Islet precursor cell (in vitro differentiated cells): ENCODE results near the gene SNRPA.
A peak's percentile ranks its signal among the peaks of the same experiment; 100 is the strongest.
"Not testable (repeated sequence)": the region's sequence is repeated elsewhere in the genome, so short reads cannot be mapped to it uniquely, and the experiment has no call there.

Experiments
- DNase-seq: peaks from one replicate; pipeline ENCODE4 v3.0.0-alpha.2; 2018

The SNRPA gene

DNA sequence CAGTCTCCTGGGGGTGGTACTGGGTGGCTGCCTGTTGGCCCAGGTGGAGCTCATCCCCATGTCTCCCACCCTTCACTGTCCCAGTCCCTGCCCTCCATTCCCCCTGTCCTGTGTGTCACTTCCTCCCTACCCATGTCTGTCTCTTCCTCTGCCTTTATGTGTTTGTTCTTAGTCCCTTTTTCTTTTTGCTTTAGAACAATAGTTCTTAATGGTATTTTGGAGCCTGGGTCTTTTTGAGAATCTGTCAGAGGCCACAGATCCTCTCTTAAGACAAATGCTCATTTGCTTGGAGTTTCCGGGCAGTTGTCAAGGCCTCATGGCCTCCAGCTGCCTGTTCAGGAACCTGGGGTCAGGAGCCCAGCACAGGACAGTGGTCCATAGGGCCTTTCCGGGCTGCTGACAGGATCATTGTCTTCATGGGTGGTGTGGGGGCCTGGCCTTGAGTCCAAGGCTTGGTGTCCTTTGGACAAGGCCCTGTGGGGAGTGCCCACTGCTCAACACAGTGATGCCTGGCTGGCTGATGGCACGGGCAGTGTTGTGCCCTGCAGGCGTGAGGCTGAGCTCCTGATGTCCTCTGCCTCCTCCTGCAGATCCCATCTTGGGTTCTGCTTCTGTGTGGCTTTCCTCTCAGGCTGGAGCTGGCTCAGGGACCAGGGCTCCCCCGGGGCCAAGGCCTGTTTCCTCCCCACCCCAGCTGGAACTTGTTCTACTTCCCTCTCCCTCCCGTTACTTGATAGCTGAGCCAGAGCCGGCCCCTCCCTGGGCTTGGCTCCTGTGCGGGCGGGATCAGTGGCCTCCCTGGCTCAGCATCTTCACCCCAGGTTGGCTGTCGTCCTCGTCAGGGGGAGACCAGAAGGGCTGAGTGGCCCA, 51.5 kb downstream of the SNRPA start:
- no peak for DNase-seq

- DNase-seq = no peak
These were observed 52.3 kb downstream of the SNRPA start for GRCh38 chr19:40803170-40803856.

DNA sequence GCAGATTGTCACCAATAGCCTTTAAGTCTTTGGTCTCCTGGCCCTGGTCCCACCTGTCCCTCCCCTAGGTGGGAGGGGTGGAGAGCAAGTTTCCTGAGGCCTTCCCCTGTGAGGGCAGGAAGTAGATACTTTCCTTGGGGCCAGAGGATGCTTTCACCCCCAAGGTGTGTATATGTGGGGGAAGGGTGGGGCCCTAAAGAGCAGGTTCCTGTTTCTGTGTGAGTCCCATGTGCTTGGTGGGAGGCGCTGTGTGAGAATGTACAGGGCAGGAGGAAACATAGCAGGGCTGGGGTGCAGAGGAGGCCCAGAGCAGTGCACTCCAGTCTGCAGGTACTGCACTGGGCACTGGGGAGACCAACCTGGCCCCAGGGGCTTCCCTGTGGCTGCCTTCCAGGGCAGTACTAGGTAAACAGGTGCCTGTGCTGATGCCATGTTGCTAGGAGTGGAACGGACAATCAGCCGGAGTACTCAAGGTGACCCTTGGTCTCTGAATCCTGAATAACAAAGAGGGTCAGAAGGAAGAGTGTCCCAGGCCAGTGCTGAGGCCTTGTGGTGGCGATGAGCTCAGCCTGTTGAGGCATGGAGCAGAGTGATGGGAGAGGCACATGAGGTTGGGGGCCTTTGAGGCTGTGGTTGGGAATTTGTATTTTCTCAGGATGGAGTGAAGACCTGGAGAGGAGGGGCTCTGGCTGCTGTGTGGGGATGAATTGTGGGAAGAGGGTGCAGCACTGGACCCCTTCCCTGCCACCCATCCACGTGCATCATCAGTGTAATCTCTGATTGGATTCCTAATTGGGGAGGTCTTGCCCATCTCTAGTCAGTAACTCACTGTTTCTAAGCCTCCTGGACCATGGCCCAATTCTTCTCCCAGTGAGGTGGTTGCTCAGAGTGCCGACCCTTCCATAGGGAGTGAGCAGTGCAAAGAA, 53.1 kb downstream of the SNRPA start:
- no peak for DNase-seq

DNA sequence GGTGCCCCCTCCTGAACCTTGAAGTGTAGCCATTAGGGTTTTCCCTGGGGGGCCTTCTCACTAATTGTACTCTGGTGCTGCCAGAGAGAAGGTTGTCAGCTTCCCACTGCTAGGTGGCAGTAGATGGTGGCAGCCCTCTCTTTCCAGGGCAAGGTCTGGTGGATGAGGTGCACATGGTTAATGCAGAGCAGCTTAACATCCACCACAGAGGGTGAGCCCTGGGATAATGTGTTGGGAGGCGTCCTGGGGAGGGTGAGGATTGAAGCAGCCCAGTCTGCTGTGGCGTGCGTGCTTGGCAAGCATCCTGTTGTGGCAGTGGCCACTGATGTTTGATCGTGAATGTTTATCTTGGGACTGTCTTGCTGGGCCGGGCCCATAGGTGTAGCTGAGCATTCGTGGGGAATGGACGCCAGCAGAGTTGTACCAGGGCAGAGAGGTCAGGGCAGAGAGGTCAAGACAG, 53.8 kb downstream of the SNRPA start:
- no peak for DNase-seq

DNA sequence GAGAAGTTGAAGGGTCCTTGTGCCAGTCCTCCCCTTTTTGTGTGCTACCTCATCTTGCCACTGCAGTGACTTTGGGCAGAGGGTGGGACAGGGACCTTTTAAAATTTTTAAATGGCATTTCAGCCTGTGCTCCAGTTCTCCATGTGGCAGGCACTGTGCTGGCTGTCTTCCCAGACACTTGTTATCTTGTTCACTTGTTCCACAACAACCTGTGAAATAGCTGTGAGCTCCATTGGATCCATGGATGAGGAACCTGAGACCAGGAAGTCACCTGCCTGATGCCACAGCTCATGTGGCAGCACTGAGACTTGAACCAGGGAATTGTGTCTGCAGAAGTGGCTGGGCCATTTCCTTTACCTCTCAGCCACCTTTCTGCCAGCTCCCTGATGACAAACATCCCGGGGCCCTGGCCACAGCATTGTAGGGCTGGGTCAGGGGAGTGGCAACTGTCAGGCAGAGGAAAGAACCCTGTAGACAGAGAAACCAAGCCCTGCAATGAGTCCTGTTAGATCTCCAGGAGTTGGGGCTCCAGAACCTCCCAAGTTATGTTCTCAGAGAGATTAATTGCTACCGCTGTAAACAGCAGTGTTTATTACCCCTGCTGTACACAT, 54.4 kb downstream of the SNRPA start:
- no peak for DNase-seq

DNA sequence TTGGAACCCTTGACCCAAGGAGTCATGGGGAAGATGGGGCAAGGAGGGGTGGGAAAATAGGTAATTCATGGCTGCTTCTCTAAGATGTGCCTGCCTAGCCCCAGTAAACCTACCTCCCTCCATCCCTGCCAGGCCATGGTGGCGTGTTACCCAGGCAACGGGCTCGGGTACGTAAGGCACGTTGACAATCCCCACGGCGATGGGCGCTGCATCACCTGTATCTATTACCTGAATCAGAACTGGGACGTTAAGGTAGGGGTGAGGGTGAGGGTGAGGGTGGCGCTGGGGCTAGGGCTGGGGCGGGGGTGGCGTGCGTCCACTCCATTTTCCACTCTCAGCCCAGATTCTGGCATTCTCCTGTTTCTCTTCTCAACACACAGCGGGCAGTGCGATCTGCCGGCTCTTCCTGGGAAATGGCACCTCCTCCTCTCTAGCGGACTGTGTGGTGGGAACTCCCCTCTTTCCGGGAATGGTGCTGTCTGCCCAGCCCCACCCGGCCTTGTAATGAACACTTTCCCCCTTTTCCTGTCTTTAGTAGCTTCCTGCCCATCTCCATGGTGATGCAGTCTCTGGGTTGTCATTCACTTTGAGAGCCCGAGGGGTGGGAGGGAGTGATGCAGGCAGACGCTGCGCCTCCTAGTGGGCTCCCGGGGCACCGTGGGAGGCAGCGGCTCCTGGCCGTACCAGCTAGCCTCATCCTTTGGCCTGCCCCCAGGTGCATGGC, 55.6 kb downstream of the SNRPA start:
- peak; percentile 99 for DNase-seq

DNA sequence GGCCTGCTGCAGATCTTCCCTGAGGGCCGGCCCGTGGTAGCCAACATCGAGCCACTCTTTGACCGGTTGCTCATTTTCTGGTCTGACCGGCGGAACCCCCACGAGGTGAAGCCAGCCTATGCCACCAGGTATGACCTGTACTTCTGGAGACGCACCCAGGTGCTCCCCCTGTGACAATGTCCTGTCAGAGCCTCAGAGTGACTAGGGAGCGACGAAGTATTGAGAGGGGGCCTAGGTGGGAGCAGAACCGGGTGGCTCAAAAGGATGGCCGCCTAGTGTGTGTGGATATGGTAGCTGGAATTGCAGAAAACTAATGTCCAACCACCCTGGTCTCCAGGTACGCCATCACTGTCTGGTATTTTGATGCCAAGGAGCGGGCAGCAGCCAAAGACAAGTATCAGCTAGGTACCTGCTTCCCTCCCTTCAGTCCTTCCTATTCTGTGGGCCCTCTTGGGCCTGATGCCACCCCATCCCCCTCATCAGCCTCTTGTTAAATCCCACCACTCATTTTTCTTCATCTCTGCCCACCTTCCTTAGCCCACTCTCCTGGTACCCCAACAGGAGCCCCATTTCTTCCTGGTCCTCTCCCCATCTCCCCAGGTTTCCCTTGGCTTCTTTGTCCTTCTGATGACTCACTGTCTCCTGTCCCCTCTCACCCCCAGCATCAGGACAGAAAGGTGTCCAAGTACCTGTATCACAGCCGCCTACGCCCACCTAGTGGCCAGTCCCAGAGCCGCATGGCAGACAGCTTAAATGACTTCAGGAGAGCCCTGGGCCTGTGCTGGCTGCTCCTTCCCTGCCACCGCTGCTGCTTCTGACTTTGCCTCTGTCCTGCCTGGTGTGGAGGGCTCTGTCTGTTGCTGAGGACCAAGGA, 56.4 kb downstream of the SNRPA start:
- peak; percentile 87 for DNase-seq

DNA sequence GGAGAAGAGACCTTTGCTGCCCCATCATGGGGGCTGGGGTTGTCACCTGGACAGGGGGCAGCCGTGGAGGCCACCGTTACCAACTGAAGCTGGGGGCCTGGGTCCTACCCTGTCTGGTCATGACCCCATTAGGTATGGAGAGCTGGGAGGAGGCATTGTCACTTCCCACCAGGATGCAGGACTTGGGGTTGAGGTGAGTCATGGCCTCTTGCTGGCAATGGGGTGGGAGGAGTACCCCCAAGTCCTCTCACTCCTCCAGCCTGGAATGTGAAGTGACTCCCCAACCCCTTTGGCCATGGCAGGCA, 57.0 kb downstream of the SNRPA start:
- DNase-seq = no peak

DNA sequence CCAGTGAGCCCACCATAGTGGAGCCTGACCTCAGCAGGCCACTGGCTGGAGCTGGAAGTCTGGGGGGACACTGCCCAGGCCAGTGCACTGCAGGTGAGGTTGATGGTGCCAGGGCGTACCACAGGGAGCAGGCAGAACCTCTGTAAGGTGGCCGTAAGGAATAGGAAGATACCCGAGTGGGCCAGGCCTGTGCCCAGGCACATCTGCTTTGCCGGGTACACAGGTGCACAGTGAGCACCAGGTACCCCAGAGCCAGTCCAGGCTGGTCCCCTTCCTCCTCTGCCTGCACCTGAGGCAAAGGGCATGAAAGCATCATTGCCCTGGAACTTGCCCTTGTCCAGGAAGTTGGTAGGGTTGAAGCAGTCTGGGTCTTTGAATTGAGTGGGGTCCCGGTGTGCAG, 57.5 kb downstream of the SNRPA start:
- DNase-seq = no peak

DNA sequence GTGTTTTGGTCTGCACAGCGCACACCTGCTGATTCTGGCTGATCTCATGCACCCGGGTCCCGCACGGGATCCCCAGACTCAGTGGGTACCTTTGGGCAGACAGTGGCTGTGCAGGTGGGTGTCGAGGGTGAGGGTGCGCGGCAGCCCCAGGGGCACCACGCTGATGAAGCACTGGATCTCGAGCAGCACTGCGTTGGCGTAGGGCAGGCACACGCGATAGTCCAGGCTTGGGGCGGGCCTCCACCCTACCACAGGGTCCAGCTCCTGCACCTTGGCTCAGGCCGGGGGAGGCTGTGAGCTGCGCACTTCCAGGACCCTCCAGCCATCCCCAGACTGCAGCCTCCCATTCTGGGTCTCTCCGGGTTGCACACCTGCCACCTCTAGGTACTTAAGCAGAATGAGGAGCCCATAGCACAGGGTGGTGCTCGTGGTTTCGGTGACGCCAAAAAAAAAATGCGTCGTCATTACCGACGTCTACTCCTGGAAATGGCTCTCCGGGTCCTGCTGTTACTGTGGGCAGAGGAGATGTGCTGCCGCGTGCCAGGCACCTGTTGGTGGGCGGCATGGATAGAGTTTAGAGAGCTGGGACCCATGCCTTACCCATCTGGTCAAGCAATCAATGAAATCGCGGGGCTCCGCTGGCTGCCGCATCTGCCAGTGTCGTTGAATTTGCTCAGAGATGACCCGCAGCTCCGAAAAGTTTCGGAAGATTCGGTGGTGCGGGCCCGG, 58.5 kb downstream of the SNRPA start:
- no peak for DNase-seq

DNA sequence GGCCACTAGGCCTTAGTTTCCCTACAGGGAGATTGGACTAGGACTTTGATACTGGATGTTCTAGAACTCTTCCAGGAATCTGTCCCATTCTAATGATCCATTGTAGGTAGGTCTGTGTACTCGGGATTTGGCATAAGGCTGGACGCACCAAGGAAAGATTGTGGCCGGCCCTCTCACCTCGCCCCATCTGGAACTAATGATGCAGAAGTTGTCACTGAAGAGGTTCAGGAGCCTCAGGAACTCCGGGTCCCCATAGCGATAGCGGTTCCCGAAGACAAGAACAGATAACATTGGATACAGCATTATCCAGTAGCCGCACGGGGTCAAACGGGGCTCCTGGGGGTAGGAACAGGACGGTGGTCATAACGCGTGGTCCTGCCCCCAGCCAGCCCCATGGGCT, 59.2 kb downstream of the SNRPA start:
- DNase-seq = no peak

DNA sequence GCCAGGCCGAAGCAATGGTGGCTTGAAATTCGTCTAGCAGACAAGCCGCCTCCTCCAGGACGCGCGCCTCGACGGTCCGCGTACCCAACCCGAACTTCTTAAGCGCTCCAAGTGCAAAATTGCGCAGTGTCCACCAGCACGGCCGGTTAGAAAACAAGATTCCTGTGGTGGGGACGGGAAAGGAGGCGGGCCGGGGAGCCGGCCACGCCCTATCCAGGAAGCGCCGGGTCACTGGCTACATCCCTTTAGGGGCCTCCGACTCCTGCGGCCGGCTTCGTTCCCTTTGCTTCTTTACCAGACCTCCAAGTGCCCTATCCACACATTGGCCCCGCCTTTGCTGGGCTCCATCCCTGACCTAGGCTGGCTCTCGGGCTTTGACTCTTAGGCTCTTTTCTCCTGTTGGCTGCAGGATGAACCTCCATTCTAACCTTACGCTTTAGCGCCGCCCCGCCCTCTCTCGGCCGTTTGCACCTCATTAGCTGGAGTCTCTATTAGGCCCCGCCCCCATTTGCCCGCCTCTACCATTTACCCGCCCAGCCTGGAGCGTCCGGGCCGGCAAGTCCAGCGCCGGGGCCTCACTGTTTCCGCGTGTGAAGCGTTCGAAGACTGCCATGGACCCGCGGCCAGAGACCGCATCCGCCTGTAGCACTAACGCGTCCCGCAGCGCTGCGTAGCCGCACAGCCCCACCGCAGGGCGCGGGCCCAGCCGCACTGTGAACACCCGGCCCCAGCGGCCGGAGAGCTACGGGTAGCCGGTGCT, 59.8 kb downstream of the SNRPA start:
- DNase-seq = peak; percentile 97

DNA sequence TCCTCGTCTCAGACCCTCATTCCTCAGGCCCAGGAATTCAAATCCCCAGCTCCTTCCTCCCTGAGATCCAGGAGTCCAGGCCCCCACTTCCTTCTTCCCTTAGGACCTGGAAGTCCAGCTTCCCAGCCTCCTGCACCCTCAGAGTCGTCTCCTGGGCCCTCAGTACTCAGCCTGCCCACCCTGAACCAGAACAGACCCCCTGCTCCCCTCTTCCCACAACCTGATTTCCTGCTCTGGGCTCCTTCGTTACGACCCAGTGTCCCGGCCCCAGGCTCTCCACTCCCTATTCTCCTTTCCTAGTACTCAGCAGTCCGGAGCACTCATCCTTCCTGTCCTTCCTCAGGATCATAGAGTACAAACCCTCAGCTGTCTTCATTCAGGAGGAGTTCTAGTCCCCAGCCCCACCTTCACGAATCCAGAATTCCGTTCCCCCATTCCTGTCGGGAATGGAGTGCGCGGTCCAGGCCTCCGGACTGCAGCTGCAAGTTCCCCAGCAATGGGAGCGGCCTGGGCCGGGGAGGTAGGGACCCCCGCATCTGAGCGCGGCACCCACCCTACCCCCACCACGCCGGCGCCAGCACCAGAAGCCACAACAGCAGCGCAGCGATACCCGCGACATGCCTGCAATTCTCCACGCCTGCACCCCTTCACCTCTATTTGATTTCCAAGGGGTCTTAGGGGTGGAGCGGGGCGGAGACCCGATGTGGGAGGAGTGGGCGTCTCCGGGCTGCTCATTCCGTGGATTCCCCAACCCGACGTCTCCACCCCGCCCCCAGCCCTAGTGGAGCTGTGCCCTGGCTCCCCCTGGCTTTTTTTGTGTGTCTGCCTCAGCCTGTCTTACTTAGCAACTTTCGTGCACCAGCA, 60.7 kb downstream of the SNRPA start:
- DNase-seq = no peak

DNA sequence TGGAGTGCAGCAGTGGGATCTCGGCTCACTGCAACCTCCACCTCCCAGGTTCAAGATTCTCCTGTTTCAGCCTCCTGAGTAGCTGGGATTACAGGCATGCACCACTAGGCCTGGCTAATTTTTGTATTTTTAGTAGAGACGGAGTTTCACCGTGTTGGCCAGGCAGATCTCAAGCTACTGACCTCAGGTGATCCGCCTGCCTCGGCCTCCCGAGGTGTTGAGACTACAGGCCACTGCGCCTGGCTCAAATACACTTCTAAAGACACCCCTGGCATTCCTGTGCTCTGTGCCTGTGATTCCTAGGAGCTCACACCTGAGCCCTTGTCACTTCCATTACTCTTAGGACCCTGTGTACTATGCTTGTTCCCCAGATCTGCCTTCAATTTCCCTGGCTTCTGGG, 61.6 kb downstream of the SNRPA start:
- not testable (repeated sequence) for DNase-seq

GRCh38 chr19:40813182-40813581, 62.2 kb downstream of the SNRPA start:
- no peak for DNase-seq
